Measurements from ENCODE around the gene HLA-DRB1.

Gene HLA-DRB1

GRCh38 chr6:32622545-32623401 lies 33.1 kb upstream of the HLA-DRB1 start:
- no peak for DNase-seq (ENCODE audit: low read depth)
- Histone ChIP-seq H3K9me3 (ENCODE audit: control insufficient read depth, low read length) (peaks cover 6% of the 10 kb centered on the region), H3K4me1 (ENCODE audit: control insufficient read depth, insufficient read depth, low read length) (no peaks in the 10 kb centered on the region), H3K9ac (ENCODE audit: low read length) (no peak overlapping the region), H3K27me3 (replicated peaks; ENCODE audit: control insufficient read depth, insufficient read depth, low read length) (no peaks in the 10 kb centered on the region), H3K36me3 (ENCODE audit: control insufficient read depth, insufficient read depth, low read length, severe bottlenecking) (no peaks in the 10 kb centered on the region), H3K4me3 (ENCODE audit: low read length) (no peak overlapping the region)

- Histone ChIP-seq H3K36me3 (ENCODE audit: control insufficient read depth, insufficient read depth, low read length, severe bottlenecking) (no peaks in the 10 kb centered on the region), H3K9ac (ENCODE audit: low read length) (no peak overlapping the region), H3K9me3 (ENCODE audit: control insufficient read depth, low read length) (peaks cover 9% of the 10 kb centered on the region), H3K27me3 (replicated peaks; ENCODE audit: control insufficient read depth, insufficient read depth, low read length) (no peaks in the 10 kb centered on the region), H3K4me1 (ENCODE audit: control insufficient read depth, insufficient read depth, low read length) (no peaks in the 10 kb centered on the region), H3K4me3 (ENCODE audit: low read length) (no peak overlapping the region)
- DNase-seq (ENCODE audit: low read depth): no peak
Measured at GRCh38 chr6:32621372-32621771, 31.7 kb upstream of the HLA-DRB1 start.

- Histone ChIP-seq H3K9me3 (ENCODE audit: control insufficient read depth, low read length) (peaks cover 9% of the 10 kb centered on the region), H3K4me3 (ENCODE audit: low read length) (no peak overlapping the region), H3K27me3 (replicated peaks; ENCODE audit: control insufficient read depth, insufficient read depth, low read length) (no peaks in the 10 kb centered on the region), H3K4me1 (ENCODE audit: control insufficient read depth, insufficient read depth, low read length) (no peaks in the 10 kb centered on the region), H3K9ac (ENCODE audit: low read length) (no peak overlapping the region), H3K36me3 (ENCODE audit: control insufficient read depth, insufficient read depth, low read length, severe bottlenecking) (no peaks in the 10 kb centered on the region)
- no peak for DNase-seq (ENCODE audit: low read depth)
Measured at GRCh38 chr6:32617751-32618150, 28.1 kb upstream of the HLA-DRB1 start.

GRCh38 chr6:32615885-32616532 lies 26.4 kb upstream of the HLA-DRB1 start:
- Histone ChIP-seq H3K4me3 (ENCODE audit: low read length) (no peak overlapping the region), H3K36me3 (ENCODE audit: control insufficient read depth, insufficient read depth, low read length, severe bottlenecking) (no peaks in the 10 kb centered on the region), H3K4me1 (ENCODE audit: control insufficient read depth, insufficient read depth, low read length) (no peaks in the 10 kb centered on the region), H3K9ac (ENCODE audit: low read length) (no peak overlapping the region), H3K27me3 (replicated peaks; ENCODE audit: control insufficient read depth, insufficient read depth, low read length) (no peaks in the 10 kb centered on the region), H3K9me3 (ENCODE audit: control insufficient read depth, low read length) (peaks cover 9% of the 10 kb centered on the region)
- no peak for DNase-seq (ENCODE audit: low read depth)

- Histone ChIP-seq H3K36me3 (ENCODE audit: control insufficient read depth, insufficient read depth, low read length, severe bottlenecking) (no peaks in the 10 kb centered on the region), H3K9ac (ENCODE audit: low read length) (no peak overlapping the region), H3K4me3 (ENCODE audit: low read length) (no peak overlapping the region), H3K27me3 (replicated peaks; ENCODE audit: control insufficient read depth, insufficient read depth, low read length) (no peaks in the 10 kb centered on the region), H3K4me1 (ENCODE audit: control insufficient read depth, insufficient read depth, low read length) (no peaks in the 10 kb centered on the region), H3K9me3 (ENCODE audit: control insufficient read depth, low read length) (peaks cover 9% of the 10 kb centered on the region)
- no peak for DNase-seq (ENCODE audit: low read depth)
Measured at GRCh38 chr6:32614366-32615081, 24.9 kb upstream of the HLA-DRB1 start.

GRCh38 chr6:32613475-32613874 lies 23.8 kb upstream of the HLA-DRB1 start:
- H3K36me3 ChIP-seq (ENCODE audit: control insufficient read depth, insufficient read depth, low read length, severe bottlenecking): no peaks in the 10 kb centered on the region
- H3K4me1 ChIP-seq (ENCODE audit: control insufficient read depth, insufficient read depth, low read length): no peaks in the 10 kb centered on the region
- peaks cover 9% of the 10 kb centered on the region for H3K9me3 ChIP-seq (ENCODE audit: control insufficient read depth, low read length)
- H3K4me3 ChIP-seq (ENCODE audit: low read length): no peak overlapping the region
- no peaks in the 10 kb centered on the region for H3K27me3 ChIP-seq (replicated peaks; ENCODE audit: control insufficient read depth, insufficient read depth, low read length)
- H3K9ac ChIP-seq (ENCODE audit: low read length): no peak overlapping the region
- no peak for DNase-seq (ENCODE audit: low read depth)

- no peak overlapping the region for H3K9ac ChIP-seq (ENCODE audit: low read length)
- H3K4me3 ChIP-seq (ENCODE audit: low read length): no peak overlapping the region
- H3K36me3 ChIP-seq (ENCODE audit: control insufficient read depth, insufficient read depth, low read length, severe bottlenecking): no peaks in the 10 kb centered on the region
- no peaks in the 10 kb centered on the region for H3K27me3 ChIP-seq (replicated peaks; ENCODE audit: control insufficient read depth, insufficient read depth, low read length)
- no peaks in the 10 kb centered on the region for H3K4me1 ChIP-seq (ENCODE audit: control insufficient read depth, insufficient read depth, low read length)
- DNase-seq (ENCODE audit: low read depth): no peak
- H3K9me3 ChIP-seq (ENCODE audit: control insufficient read depth, low read length): no peaks in the 10 kb centered on the region
Measured at GRCh38 chr6:32610682-32611296, 21.1 kb upstream of the HLA-DRB1 start.

GRCh38 chr6:32609731-32610640 lies 20.3 kb upstream of the HLA-DRB1 start:
- no peaks in the 10 kb centered on the region for H3K4me1 ChIP-seq (ENCODE audit: control insufficient read depth, insufficient read depth, low read length)
- H3K9ac ChIP-seq (ENCODE audit: low read length): no peak overlapping the region
- no peaks in the 10 kb centered on the region for H3K36me3 ChIP-seq (ENCODE audit: control insufficient read depth, insufficient read depth, low read length, severe bottlenecking)
- DNase-seq (ENCODE audit: low read depth): peak; percentile 73
- H3K27me3 ChIP-seq (replicated peaks; ENCODE audit: control insufficient read depth, insufficient read depth, low read length): no peaks in the 10 kb centered on the region
- no peaks in the 10 kb centered on the region for H3K9me3 ChIP-seq (ENCODE audit: control insufficient read depth, low read length)
- H3K4me3 ChIP-seq (ENCODE audit: low read length): no peak overlapping the region

GRCh38 chr6:32609391-32609730 lies 19.7 kb upstream of the HLA-DRB1 start:
- no peak overlapping the region for H3K4me3 ChIP-seq (ENCODE audit: low read length)
- H3K4me1 ChIP-seq (ENCODE audit: control insufficient read depth, insufficient read depth, low read length): no peaks in the 10 kb centered on the region
- no peaks in the 10 kb centered on the region for H3K9me3 ChIP-seq (ENCODE audit: control insufficient read depth, low read length)
- H3K27me3 ChIP-seq (replicated peaks; ENCODE audit: control insufficient read depth, insufficient read depth, low read length): no peaks in the 10 kb centered on the region
- no peak for DNase-seq (ENCODE audit: low read depth)
- H3K36me3 ChIP-seq (ENCODE audit: control insufficient read depth, insufficient read depth, low read length, severe bottlenecking): no peaks in the 10 kb centered on the region
- no peak overlapping the region for H3K9ac ChIP-seq (ENCODE audit: low read length)

GRCh38 chr6:32608362-32608761 lies 18.7 kb upstream of the HLA-DRB1 start:
- H3K4me3 ChIP-seq (ENCODE audit: low read length): no peak overlapping the region
- no peak for DNase-seq (ENCODE audit: low read depth)
- no peak overlapping the region for H3K9ac ChIP-seq (ENCODE audit: low read length)
- H3K36me3 ChIP-seq (ENCODE audit: control insufficient read depth, insufficient read depth, low read length, severe bottlenecking): no peaks in the 10 kb centered on the region
- no peaks in the 10 kb centered on the region for H3K4me1 ChIP-seq (ENCODE audit: control insufficient read depth, insufficient read depth, low read length)
- H3K9me3 ChIP-seq (ENCODE audit: control insufficient read depth, low read length): no peaks in the 10 kb centered on the region
- H3K27me3 ChIP-seq (replicated peaks; ENCODE audit: control insufficient read depth, insufficient read depth, low read length): no peaks in the 10 kb centered on the region

Data from adipocyte (in vitro differentiated cells).